Spleen (tissue), 11 donors: Measurements from ENCODE around the gene TTC21A. TPM values are rescaled to one million over a fixed set of nuclear protein-coding genes. Genes with fewer than 3 reads are reported as not detected.
"Not testable (repeated sequence)": the region's sequence is repeated elsewhere in the genome, so short reads cannot be mapped to it uniquely, and the experiment has no call there.

ENCODE experiments used
- DNase-seq: peaks from one replicate; pipeline ENCODE4 v3.0.0-alpha.2; 2020
- H3K27ac ChIP-seq, 8 donors: fragments of 200-600 bp; sonication (generic) in 7 of 8; 1 replicate in 4 of 8; 2 replicates in 4 of 8; pipeline versions ENCODE4 v1.5.0 to v1.8.0; 2016 to 2021; ENCODE audit warnings: inconsistent platforms in 4 of 8, mild to moderate bottlenecking in 4 of 8, moderate library complexity in 1 of 8
- H3K27me3 ChIP-seq, 7 donors: fragments of 200-600 bp; sonication (generic) in 6 of 7; replicated peaks in 1 of 7; 1 replicate in 4 of 7; 2 replicates in 3 of 7; pipeline versions ENCODE4 v1.5.0 to v1.8.0; 2016 to 2021; ENCODE audit warnings: inconsistent platforms in 3 of 7, mild to moderate bottlenecking in 1 of 7
- H3K36me3 ChIP-seq, 6 donors: fragments of 200-600 bp; sonication (generic) in 5 of 6; 1 replicate in 4 of 6; 2 replicates in 2 of 6; pipeline versions ENCODE4 v1.5.0 to v1.8.0; 2016 to 2021; ENCODE audit warnings: inconsistent platforms in 2 of 6
- H3K4me1 ChIP-seq, 6 donors: fragments of 200-600 bp; sonication (generic) in 5 of 6; 1 replicate in 3 of 6; 2 replicates in 3 of 6; pipeline versions ENCODE4 v1.5.0 to v1.8.0; 2016 to 2021; ENCODE audit warnings: inconsistent platforms in 3 of 6
- H3K4me3 ChIP-seq, 8 donors: fragments of 200-600 bp; sonication (generic) in 7 of 8; 1 replicate in 4 of 8; 2 replicates in 4 of 8; pipeline versions ENCODE4 v1.5.0 to v1.8.0; 2016 to 2021; ENCODE audit warnings: inconsistent platforms in 4 of 8, mild to moderate bottlenecking in 4 of 8, moderate library complexity in 2 of 8
- H3K9me3 ChIP-seq, 8 donors: fragments of 200-600 bp; sonication (generic) in 7 of 8; 1 replicate in 4 of 8; 2 replicates in 4 of 8; pipeline versions ENCODE4 v1.5.0 to v1.8.0; 2016 to 2021; ENCODE audit warnings: inconsistent platforms in 4 of 8
- CTCF ChIP-seq, 11 experiments: fragments of 200-600 bp in 7 of 11; fragments of 450-650 bp in 4 of 11; sonication (generic) in 4 of 11; IDR thresholded peaks in 8 of 11; conservative IDR thresholded peaks in 3 of 11; 1 replicate in 7 of 11; 2 replicates in 4 of 11; pipeline versions ENCODE4 v1.4.0 to v1.8.0; 2016 to 2021; ENCODE audit warnings: antibody characterized with exemption in 11 of 11, inconsistent platforms in 4 of 11, mild to moderate bottlenecking in 1 of 11
- POLR2A ChIP-seq, 3 donors: fragments of 450-650 bp; IDR thresholded peaks; one replicate each; pipeline ENCODE4 v1.5.1; 2017; ENCODE audit warnings: antibody characterized with exemption in 3 of 3, mild to moderate bottlenecking in 1 of 3
- POLR2AphosphoS5 ChIP-seq, 3 donors: sonication (generic); formaldehyde crosslinking; IDR thresholded peaks; one replicate each; pipeline ENCODE4 v1.5.1; 2017; ENCODE audit warnings: antibody characterized with exemption in 3 of 3
- WGBS, 5 donors: extraction: QIAGEN DNeasy Blood & Tissue Kit in 3 of 5; methylation state at CpG; one replicate each; pipeline versions ENCODE4 v1.1.5 to v1.1.7; 2013 to 2018; 5-methylcytosine and 5-hydroxymethylcytosine counted together
- intact Hi-C: fragments of 100-400 bp; cut with DNase I; formaldehyde crosslinking; loops from one replicate; pipeline ENCODE4 v1.15.0; 2023; ENCODE audit warnings: low total_unique reads
- polyA plus RNA-seq, 3 donors: library from polyadenylated mRNA; stranded (reverse); fragments of 200-250 nt; gene quantifications; one replicate each; pipeline ENCODE4 v1.2.1, GENCODE V29; 2013
- total RNA-seq, 7 donors: library from RNA; depleted of rRNA in 3 of 7; stranded (reverse); fragments of >200 nt in 3 of 7; fragmentation: NEBNext Ultra II Directional in 4 of 7; extraction: Animal tissue kit (Norgen Biotek cat#: 25700) in 4 of 7; gene quantifications; one replicate each; pipeline versions ENCODE4 v1.1.0 to v1.2.1, GENCODE V29; 2016 to 2021
- donor health status: healthy with polysubstance abuse.
- donor health status: DM: no; HTN: no; CAD: no; lungs with moderate emphysema.
- donor health status: DM: no; HTN: no; CAD: no.
- donor health status: Bipolar disorder and iron deficiency.
- donor health status: healthy.
- donor health status: DM: no; HTN: no; CAD: no.
- donor health status: DM: yes; HTN: yes; CAD: no.

The TTC21A gene
- total and polyA plus RNA-seq, 10 donors: 11.6 to 34.3 (median 16.0) TPM

GRCh38 chr3:39169712-39170111 is 62.2 kb downstream of the TTC21A start:
- TF ChIP-seq POLR2AphosphoS5 (IDR thresholded peaks at IDR 0.05): no peak
- no peak for TF ChIP-seq CTCF (IDR thresholded peaks at IDR 0.05 in 8 of 11, conservative IDR thresholded peaks at IDR 0.05 in 3 of 11)
- Histone ChIP-seq H3K27me3 (no peaks in the 10 kb centered on the region), H3K4me1 (peaks cover 0 to 27% (median 15%) of the 10 kb centered on the region in 6 donors), H3K36me3 (no peaks in the 10 kb centered on the region), H3K9me3 (no peaks in the 10 kb centered on the region), H3K27ac (no peak overlapping the region), H3K4me3 (no peak overlapping the region)
- DNase-seq: no peak
- intact Hi-C loops: no loop called here
- WGBS, 5 donors: 12 to 77% (median 50%) methylated on average over 1 of the region's 1 CpG

GRCh38 chr3:39170461-39170860 is 63.0 kb downstream of the TTC21A start:
- no peaks in the 10 kb centered on the region for H3K9me3 ChIP-seq
- WGBS, 5 donors: 94 to 98% (median 94%) methylated on average over 4 of the region's 4 CpGs
- H3K4me3 ChIP-seq: no peak overlapping the region
- DNase-seq: no peak
- H3K27me3 ChIP-seq: no peaks in the 10 kb centered on the region
- no peaks in the 10 kb centered on the region for H3K36me3 ChIP-seq
- no peak overlapping the region for H3K27ac ChIP-seq
- intact Hi-C loops: no loop called here
- TF ChIP-seq POLR2AphosphoS5 (IDR thresholded peaks at IDR 0.05): no peak
- no peak for TF ChIP-seq POLR2A (IDR thresholded peaks at IDR 0.05)
- no peak for TF ChIP-seq CTCF (IDR thresholded peaks at IDR 0.05 in 8 of 11, conservative IDR thresholded peaks at IDR 0.05 in 3 of 11)
- H3K4me1 ChIP-seq: peaks cover 0 to 27% (median 15%) of the 10 kb centered on the region in 6 donors

- H3K27ac ChIP-seq, DNase-seq, H3K36me3 ChIP-seq, H3K27me3 ChIP-seq, intact Hi-C loops, H3K4me3 ChIP-seq, H3K9me3 ChIP-seq: not testable (repeated sequence)
- 84 to 95% (median 92%) methylated on average over 5 to 6 of the region's 6 CpGs for WGBS, 5 donors
- H3K4me1 ChIP-seq: peaks cover 0 to 24% (median 14%) of the 10 kb centered on the region in 6 donors
Observed at GRCh38 chr3:39170877-39171276, 63.4 kb downstream of the TTC21A start.

GRCh38 chr3:39171860-39172259 is 64.4 kb downstream of the TTC21A start:
- Histone ChIP-seq H3K4me1 (peaks cover 0 to 21% (median 8%) of the 10 kb centered on the region in 6 donors), H3K9me3 (no peaks in the 10 kb centered on the region), H3K27ac (no peak overlapping the region), H3K27me3 (no peaks in the 10 kb centered on the region), H3K4me3 (no peak overlapping the region), H3K36me3 (no peaks in the 10 kb centered on the region)
- intact Hi-C loops: no loop called here
- TF ChIP-seq POLR2A (IDR thresholded peaks at IDR 0.05) (no peak), POLR2AphosphoS5 (IDR thresholded peaks at IDR 0.05) (no peak), CTCF (IDR thresholded peaks at IDR 0.05 in 8 of 11, conservative IDR thresholded peaks at IDR 0.05 in 3 of 11) (no peak)
- DNase-seq: no peak
- WGBS, 5 donors: 81 to 87% (median 85%) methylated on average over 2 of the region's 2 CpGs
